G401 (cell line): ENCODE results near the gene UXT. TPM values are rescaled to one million over a fixed set of nuclear protein-coding genes. Genes with fewer than 3 reads are reported as not detected.
A peak's percentile ranks its signal among the peaks of the same experiment; 100 is the strongest.
"Not testable (repeated sequence)": the region's sequence is repeated elsewhere in the genome, so short reads cannot be mapped to it uniquely, and the experiment has no call there.

Source experiments
- DNase-seq: peaks from one replicate; pipeline ENCODE4 v3.0.0-alpha.2; 2015; ENCODE audit warnings: low spot score
- in situ Hi-C: cut with HindIII; loops from 2 replicates; pipeline ENCODE4 v1.10.0; 2016; ENCODE audit warnings: low sequenced_read_pairs, mixed read lengths
- total RNA-seq: library from RNA; depleted of rRNA; stranded (reverse); fragments of >200 nt; shearing (Covaris generic); gene quantifications from 2 replicates; pipeline ENCODE4 v1.2.3, GENCODE V29; 2014; rRNA removed

Gene UXT
- total RNA-seq, 1 experiment from 2014 or later = 96.2 TPM

GRCh38 chrX:47621851-47622250, 37.1 kb downstream of the UXT start:
- DNase-seq = no peak
- in situ Hi-C loops = no loop called here

GRCh38 chrX:47620303-47620685, 38.7 kb downstream of the UXT start:
- in situ Hi-C loops = no loop called here
- no peak for DNase-seq

GRCh38 chrX:47619486-47620302, 39.3 kb downstream of the UXT start, which contains the start of gene SYN1:
SYN1 (minus strand) TSS chrX:47619857; CDS start chrX:47619728, 129 bp downstream.
- in situ Hi-C loops = no loop called here

DNA sequence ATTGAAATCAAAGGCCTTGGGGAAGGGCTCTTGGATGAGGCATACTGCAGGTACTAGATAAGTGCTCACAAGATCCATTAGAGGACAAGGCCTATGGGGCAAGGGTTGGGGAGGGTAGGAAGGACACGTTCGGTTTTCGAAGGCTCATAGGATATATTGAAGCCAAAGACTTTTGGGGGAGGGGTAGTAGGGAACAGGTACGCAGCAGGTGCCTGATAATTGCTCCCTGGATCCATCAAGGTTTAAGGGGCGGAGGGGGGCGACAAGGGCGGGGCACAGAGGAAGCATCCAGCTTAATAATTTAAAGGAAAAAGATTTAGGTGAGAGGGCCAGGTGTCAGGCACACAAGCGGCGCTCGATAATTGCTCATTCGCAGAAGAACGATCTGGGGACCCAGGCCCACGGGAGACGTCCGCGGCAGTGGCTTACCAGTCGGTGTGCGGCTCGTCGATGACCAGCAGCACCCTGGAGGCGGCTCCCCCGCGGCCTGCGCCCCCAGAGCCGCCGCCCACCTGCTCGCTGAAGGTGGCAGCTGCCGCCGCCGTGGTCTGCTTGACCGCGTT, 40.0 kb downstream of the UXT start:
- in situ Hi-C loops = no loop called here
- DNase-seq = no peak

More at GRCh38 chrX:47619486-47620302, 39.3 kb downstream of the UXT start, which contains the start of gene SYN1:
- DNase-seq = peak; percentile 84

DNA sequence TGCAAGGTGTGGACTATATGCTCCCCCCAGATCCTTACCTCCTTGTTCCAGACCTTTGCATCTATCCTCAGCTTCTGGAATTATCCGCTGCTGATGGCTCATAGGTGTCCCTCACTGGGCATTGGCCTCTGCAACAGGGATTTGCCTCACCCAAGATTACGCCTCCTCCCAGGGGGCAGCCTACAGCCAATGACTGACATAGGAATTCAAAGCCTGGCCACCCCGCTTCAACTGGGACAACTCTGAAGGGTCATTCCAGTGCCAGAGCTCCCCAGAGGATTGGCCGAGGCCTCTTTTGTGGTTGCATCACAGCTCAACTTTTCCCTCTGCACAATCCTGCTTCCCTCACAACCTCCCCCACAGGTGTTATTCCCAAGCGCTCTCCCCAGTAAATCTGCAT, 44.4 kb downstream of the UXT start:
- DNase-seq = no peak
- in situ Hi-C loops = no loop called here

- peak; percentile 75 for DNase-seq
- in situ Hi-C loops = no loop called here
Measured at GRCh38 chrX:47613082-47613481, 45.9 kb downstream of the UXT start.

DNA sequence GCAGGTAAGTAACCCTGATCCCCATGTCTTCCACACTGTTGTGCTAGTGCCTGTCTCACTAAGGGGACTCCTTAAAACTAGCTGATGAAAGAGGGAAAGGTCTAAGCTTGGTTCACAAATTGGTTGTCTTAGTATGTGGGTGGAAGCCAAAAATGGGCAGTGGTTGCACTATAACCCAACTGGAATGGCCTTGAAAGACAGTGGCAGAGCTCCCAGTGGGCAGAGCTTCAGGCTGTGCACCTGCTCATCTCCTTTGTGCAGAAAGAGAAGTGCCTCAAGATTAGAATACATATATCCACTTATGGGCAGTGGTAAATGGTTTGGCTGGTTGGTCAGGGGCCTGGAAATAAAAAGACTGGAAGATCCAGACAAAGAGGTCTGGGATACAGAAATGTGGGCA, 46.6 kb downstream of the UXT start:
- in situ Hi-C loops = no loop called here
- no peak for DNase-seq

DNA sequence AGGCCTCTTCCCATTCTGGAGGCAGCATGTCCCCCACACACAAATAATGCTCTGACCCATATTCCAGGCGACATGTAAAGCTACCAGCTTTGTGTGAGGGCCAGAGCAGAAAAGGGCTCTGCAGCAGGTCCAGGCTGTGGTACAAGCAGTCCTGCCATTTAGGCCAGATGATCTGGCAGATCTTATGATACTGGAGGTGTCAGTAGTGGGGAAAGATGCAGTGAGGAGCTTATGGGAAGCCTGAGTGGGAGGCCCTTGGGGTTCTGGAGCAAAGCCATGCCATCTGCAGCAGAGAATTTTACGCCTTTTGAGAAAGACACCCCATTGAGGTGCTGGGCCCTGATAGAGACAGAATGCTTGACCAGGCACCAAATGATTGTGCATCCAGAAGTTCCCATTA, 47.1 kb downstream of the UXT start:
- in situ Hi-C loops = no loop called here
- peak; percentile 78 for DNase-seq

GRCh38 chrX:47611489-47611888, 47.5 kb downstream of the UXT start:
- in situ Hi-C loops = no loop called here

DNA sequence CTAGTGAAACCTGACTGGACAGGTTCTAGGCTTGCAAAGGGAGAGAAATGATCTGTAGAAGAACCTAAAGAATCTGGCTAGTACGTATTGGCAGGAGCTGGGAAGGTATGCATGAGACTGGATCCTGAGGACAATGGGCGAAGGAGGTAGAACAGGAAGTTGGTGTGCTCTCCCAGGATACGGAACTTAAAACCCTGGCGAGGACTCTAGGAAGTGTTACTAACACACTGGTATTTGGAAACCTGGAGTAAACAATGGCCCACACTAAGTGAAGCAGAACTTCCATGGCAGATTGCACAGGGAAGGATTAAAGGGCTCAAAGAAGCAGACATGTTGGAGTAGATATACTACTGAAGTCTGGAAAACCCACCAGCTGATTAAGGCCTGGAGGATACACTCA, 48.5 kb downstream of the UXT start:
- in situ Hi-C loops = no loop called here
- no peak for DNase-seq

More at GRCh38 chrX:47611489-47611888, 47.5 kb downstream of the UXT start:
- DNase-seq = no peak

DNA sequence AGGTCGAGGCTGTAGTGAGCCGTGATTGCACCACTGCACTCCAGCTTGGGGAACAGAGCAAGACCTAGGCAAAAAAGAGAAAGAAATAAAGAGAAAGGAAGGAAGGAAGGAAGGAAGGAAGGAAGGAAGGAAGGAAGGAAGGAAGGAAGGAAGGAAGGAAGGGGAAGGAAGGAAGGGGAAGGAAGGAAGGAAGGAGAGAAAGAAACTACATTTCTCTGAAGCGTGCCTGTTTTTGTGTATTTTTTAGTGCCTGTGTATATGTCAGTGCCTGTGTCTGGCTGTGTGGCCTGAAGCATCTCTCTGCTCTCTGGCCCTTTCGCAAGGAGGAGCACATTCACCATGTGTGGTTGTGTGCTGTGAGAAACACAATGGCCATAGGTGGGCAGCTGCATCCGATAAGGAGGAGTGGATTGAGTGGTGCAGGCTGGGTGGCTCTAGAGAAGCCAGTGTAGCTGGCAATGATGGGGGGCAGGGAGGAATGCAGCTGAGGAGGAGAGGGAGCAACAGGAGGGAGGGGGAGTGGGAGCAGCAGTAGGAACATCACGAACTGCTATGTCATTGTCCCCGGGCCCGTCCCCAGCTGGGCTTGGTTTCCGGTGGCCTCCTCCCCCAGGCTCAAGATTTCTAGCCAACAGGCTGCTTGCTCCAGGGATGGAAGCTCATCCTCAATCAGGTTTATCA, 50.7 kb downstream of the UXT start:
- DNase-seq = no peak
- in situ Hi-C loops = no loop called here

- in situ Hi-C loops = no loop called here
- DNase-seq = no peak
Measured at GRCh38 chrX:47607091-47607490, 51.9 kb downstream of the UXT start.

DNA sequence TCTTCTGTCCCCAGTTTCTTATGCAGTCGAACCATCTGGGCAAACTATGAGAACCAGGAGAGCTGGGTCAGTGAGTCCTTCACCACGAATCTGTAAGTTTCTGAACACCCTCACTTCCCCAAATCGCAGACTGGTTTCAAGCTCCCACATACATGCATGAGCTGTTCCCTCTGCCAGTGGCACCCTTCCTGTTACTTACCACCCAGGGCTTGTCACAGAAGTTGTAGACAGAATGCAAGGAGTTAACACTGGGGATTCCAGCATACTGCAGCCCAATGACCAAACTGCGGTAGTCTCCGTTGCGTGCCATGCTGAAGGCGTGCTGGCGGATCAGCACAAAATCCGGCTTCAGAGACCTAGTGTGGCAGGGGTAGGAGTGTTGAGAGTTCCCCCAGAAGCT, 54.0 kb downstream of the UXT start:
- in situ Hi-C loops = no loop called here
- DNase-seq = no peak

- in situ Hi-C loops, DNase-seq: not testable (repeated sequence)
Measured at GRCh38 chrX:47603125-47603524, 55.9 kb downstream of the UXT start.

Other genes starting within 250 kb of the UXT start
- gene ZNF41, start 176.0 kb downstream of the UXT start, total RNA-seq = 3.4 and 6.3 TPM in 2 replicates
- 5.8 and 8.2 TPM in 2 replicates for gene ARAF, start 98.0 kb downstream of the UXT start, total RNA-seq
- gene TIMP1, start 76.7 kb downstream of the UXT start, total RNA-seq = 43.0 and 56.7 TPM in 2 replicates
- gene SYN1, start 39.3 kb downstream of the UXT start, total RNA-seq = 0.61 TPM in 1 of 2 replicates, not detected in the other
- gene CFP, start 29.2 kb downstream of the UXT start, total RNA-seq = 0.27 TPM in 1 of 2 replicates, not detected in the other
- 31.8 and 40.6 TPM in 2 replicates for gene ELK1, start 8.6 kb downstream of the UXT start, total RNA-seq
- gene ZNF81, start 177.7 kb upstream of the UXT start, total RNA-seq = 0.49 and 1.4 TPM in 2 replicates